Skeletal muscle cell (primary cell): ENCODE results near the gene NOD2.

Experiments used
- DNase-seq: peaks from one replicate; pipeline ENCODE4 v3.0.0-alpha.2; 2010; ENCODE audit warnings: low read depth
- H3K4me3 ChIP-seq: 2 replicates; pipeline ENCODE4 v1.5.1; 2011; ENCODE audit warnings: low read depth, mild to moderate bottlenecking, control low read depth, low read length, moderate library complexity

NOD2 gene

DNA sequence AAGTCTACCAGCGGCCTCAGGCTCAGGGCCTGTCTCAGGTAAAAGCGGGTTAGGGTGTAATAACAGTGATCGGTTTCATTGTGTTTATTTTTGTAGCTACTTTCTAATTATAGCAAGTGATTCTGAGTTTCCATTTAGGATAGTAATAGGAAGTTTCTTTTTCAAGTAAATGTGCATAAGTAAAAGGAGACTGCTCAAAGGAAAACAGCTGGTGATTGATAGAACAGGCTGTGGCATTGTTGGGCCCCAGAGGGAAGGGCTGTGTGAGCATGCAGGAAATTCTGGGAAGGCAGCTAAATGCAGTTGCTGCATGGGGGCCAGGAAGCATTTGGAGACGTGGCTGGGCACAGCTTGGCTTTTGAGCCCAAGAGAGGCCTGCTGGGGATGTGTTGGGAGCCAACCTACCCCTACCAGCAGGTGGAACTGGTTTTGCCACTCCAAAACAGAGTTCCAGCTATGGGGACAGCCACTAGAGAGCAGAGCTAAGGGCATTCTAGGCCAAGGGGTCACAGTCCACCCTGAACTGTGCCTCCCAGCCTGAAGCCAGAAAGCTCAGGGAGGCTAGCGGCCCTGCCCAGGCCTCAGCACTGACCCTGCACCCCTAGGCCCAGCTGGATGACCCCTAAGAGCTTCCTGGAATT is 24.9 kb upstream of the NOD2 start:
- no peak overlapping the region for H3K4me3 ChIP-seq
- DNase-seq, result peak; percentile 6

DNA sequence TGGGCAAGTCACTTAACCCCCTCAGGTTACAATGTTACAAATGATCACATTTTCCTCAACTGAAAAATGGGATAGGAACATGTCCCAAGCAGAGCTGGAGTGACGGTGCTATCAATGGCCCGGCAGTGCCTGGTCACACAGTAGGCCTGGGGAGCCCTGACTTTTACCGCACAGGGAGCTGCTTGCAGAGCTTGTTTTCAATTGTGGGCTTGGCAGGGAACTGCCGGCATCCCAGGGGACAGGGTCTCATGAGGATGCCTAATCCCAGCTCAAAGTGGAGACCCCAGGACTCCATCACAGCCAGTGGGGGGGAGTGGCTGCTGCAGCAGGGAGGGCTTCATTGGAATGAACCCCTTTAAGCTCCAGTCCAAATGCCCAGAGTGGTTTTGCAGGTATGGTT is 23.7 kb upstream of the NOD2 start:
- DNase-seq, result no peak
- H3K4me3 ChIP-seq, result no peak overlapping the region

DNA sequence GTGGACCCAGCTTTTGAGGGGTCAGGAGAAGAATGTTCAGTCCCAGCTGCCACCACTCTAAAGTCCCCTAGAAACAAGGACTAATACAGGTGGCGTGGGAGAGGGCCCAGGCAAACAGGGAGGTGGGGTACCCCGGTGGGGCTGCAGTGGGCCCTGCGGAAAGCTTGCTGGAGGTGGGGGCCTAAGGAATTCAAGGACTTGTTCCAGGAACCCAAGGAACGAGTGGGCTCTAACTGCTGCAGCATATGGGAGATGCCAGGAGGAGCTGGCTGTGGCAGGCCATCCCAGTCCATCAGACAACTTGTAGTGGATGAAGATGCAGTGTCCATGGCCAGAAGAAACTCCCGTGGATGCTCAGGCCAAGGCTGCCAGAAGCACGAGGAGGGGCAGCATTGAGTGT is 22.9 kb upstream of the NOD2 start:
- no peak for DNase-seq
- no peak overlapping the region for H3K4me3 ChIP-seq

- no peak for DNase-seq
- H3K4me3 ChIP-seq, result no peak overlapping the region
Measured at GRCh38 chr16:50671644-50672260, 21.7 kb upstream of the NOD2 start.

- no peak overlapping the region for H3K4me3 ChIP-seq
- DNase-seq, result no peak
Measured at GRCh38 chr16:50673496-50674275, 19.7 kb upstream of the NOD2 start.

DNA sequence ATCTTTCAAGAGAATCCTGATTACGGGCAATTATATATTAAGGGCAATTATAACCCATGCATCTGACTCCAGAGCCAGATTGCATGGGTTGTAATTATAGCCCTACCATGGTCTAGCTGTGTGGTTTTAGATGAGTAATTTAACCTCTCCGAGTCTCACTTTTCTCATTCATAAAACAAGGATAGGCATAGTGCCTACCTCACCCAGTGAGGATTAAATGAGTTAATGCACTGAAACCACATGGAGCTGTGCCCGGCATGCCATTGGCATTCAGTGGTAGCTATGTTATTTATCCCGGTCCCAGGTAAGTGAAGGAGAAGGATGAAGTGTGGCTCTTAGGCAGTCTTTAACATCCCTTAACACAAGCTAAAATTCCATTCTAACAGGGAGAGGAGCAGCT is 18.6 kb upstream of the NOD2 start:
- no peak for DNase-seq
- no peak overlapping the region for H3K4me3 ChIP-seq

GRCh38 chr16:50675686-50676610 is 17.5 kb upstream of the NOD2 start:
- H3K4me3 ChIP-seq, result no peak overlapping the region
- DNase-seq, result no peak

DNA sequence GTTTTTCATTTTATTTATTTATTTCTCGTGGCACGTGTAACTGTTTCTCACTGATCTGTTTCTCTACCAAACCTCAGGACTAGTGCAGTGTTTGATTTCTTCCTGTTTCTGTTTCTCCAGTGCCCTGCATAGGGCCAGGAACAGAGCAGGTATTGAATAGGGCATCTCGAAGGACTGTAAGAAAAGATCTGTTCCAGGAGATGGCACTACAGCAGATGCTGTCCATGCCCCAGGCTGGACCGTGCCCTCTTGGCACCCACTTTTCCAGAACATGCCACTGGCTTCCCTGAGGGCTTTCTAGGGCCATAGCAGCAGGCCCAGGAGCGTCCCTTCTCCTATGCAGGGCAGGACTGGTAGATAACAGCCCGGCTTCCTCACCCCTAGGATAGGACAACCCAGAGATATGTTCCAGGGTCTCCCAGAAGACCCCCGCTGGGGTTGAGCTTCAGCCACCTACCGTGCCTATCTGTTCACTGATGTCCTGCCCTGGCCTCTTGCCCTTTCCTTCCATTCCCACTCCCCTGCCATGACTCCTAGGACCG is 16.7 kb upstream of the NOD2 start:
- DNase-seq, result no peak
- H3K4me3 ChIP-seq, result no peak overlapping the region

GRCh38 chr16:50677351-50677750 is 16.1 kb upstream of the NOD2 start:
- no peak overlapping the region for H3K4me3 ChIP-seq
- DNase-seq, result no peak

DNA sequence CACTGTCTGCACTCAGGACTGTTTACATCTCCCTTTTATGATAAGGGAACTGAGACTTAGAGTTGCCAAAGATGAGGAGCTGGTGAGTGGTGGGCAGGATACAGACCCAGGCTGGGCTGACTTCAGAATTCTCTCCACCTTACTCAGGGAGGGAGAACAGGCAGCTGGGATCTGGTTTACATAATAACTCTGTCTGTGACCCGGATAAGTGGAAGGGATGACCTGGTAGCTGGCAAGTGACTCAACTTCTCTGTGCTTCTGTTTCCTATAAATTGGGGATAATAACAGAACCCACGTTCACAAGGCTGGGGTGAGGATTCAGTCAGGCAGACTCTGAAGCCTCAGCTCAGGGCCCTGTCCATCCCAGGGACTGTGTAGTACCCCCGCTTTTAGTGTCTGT is 14.9 kb upstream of the NOD2 start:
- no peak overlapping the region for H3K4me3 ChIP-seq

GRCh38 chr16:50679266-50679665 is 14.1 kb upstream of the NOD2 start:
- H3K4me3 ChIP-seq, result no peak overlapping the region
- DNase-seq, result no peak

More for the DNA sequence above, 14.9 kb upstream of the NOD2 start:
- DNase-seq, result no peak

DNA sequence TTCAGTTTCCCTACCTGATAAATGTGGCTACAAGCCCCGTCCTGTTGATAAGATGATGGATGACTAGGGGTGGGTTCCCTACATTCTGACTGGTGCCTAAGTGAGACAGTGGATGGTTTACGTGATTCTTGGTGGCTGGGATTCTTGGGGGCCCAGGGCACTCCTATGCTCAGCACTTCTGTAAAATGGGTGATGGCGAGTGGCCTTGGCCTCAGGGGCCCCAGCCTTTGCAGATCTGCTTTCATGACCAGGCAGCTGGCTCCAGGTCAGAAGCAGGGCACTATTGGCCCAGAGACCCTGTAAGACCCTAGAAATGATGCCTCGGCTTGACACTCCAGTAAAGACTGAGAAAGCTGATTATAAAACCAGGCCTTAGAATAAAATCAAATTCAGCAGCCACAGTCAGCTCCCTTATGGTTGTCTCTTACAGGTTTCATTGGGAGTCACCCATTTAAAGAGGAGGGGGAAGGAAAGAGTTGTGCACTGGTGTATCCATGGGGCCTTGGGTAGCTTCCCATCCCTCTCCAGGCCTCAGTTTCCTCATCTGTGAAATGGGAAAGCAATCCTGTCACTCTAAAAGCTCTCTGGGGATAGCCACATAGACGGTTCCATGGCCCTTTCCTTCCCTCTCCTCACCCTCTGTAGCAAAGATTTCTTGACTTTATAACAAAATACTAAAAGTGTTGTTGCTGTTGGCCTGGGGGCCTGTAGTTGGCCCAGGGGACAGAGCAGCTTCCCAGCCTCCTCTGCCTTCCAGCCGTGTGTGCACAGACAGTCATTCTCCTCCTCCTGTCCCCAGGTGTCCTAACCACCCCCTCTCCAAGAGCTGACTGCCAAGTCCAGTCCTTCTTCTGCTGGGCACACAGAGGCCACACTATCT is 13.5 kb upstream of the NOD2 start:
- no peak overlapping the region for H3K4me3 ChIP-seq
- DNase-seq, result no peak

- DNase-seq, result no peak
- H3K4me3 ChIP-seq, result no peak overlapping the region
Measured at GRCh38 chr16:50680556-50680893, 12.9 kb upstream of the NOD2 start.

DNA sequence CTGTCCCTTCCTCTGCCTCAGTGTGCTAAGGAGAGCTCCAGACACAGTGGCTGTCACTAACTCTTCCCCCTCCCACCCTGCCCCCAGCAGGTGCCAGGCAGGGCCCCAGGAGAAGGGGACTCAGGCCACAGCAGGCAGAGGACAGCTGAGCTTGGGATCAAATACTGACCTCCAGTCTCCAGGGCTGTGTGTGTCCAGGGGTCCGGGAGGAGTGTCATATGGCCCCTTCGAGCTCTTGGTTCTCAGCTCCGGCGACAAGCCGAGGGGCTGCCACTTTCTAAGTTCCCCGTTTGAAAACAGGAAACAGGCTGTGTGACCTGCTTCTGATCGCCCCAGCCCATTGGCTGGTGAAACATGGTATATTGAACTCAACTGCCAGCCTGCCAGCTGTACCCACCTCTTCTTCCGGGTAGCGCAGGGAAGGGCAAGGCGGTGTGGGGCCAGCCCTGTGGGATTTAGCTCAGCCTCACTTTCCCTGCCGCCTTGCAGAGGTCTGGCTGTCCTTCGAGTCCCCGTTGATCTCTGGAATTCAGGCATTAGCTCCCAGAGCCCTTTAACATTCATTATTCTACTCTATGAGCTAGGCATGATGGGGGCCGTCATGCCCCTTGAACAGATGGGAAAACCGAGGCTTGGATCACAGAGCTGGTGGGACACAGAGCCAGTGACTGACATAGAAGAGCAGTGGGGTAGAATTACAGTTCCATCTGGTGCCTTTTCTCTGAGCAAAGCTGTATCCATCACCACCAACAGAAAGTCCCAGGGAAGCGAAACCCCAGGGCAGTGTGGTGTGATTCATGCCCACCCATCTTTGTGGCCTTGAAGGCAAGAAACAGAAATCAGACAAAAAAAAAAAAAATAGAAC is 12.2 kb upstream of the NOD2 start, which contains the start of gene SNX20:
TSS of gene SNX20 (minus strand) at position 292 of the 865 bp plus-strand sequence. CDS start 3,786 bp downstream, outside the sequence.
- DNase-seq, result no peak
- H3K4me3 ChIP-seq, result no peak within 1 kb of the TSS

- no peak overlapping the region for H3K4me3 ChIP-seq
- no peak for DNase-seq
Measured at GRCh38 chr16:50683689-50684374, 9.6 kb upstream of the NOD2 start.

DNA sequence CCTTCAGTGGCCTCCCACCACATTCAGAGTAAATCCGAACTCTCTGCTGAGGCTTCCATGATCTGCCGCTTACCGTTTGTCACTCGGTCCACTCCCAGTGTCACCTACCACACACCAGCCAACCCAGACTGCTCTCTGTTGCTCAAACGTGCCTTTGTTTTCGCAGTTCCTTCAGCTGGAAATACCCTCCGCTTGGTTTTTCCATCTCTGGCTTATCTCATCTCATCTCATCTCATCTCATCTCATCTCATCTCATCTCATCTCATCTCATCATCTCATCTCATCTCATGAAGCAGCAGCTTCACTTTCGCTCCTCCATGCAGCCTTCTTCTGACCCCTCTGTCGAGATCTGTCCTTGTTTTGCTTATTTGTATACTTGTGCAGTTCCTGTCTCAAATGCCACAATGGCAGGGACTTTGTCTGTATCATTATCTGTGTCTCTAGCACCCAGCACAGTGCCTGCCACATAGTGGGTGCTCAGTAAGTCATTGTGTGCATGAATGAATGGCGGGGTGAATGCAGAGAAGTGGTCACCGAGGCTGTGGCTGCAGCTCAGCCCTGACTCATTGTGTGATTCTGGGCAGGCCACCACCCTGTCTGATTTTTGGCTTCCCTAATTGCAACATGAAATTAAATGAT is 8.5 kb upstream of the NOD2 start:
- DNase-seq, result no peak

More for the DNA sequence above, 8.5 kb upstream of the NOD2 start:
- H3K4me3 ChIP-seq, result no peak overlapping the region
